GM12801 (cell line): ENCODE data around the gene GIGYF2.

ENCODE experiments used
- CTCF ChIP-seq: IDR thresholded peaks from one replicate; pipeline ENCODE4 v1.5.1; 2011; ENCODE audit warnings: control low read depth; ENCODE audit not compliant: insufficient read length; ENCODE audit errors: extremely low read depth

GIGYF2 gene

GRCh38 chr2:232697059-232697806 is at the start of gene GIGYF2:
Gene GIGYF2, plus strand, starts transcription at chr2:232697331. Its CDS starts 37,867 bp downstream, at chr2:232735198.
- TF ChIP-seq CTCF = no peak

- TF ChIP-seq CTCF = no peak
Measured at GRCh38 chr2:232649033-232649432, 48.1 kb upstream of the GIGYF2 start.

GRCh38 chr2:232652505-232652851 is 44.7 kb upstream of the GIGYF2 start:
- no peak for TF ChIP-seq CTCF

GRCh38 chr2:232653441-232653840 is 43.7 kb upstream of the GIGYF2 start:
- no peak for TF ChIP-seq CTCF

GRCh38 chr2:232655392-232655791 is 41.7 kb upstream of the GIGYF2 start:
- TF ChIP-seq CTCF = no peak

- no peak for TF ChIP-seq CTCF
Measured at GRCh38 chr2:232658217-232658785, 38.8 kb upstream of the GIGYF2 start.

- no peak for TF ChIP-seq CTCF
Measured at GRCh38 chr2:232659359-232659758, 37.8 kb upstream of the GIGYF2 start.
